Mesendoderm (in vitro differentiated cells): Measurements from ENCODE around the gene CCT8. TPM values are rescaled to one million over a fixed set of nuclear protein-coding genes. Genes with fewer than 3 reads are reported as not detected.
A peak's percentile ranks its signal among the peaks of the same experiment; 100 is the strongest.

Source experiments
- DNase-seq: peaks from one replicate; pipeline ENCODE4 v3.0.0; 2013
- H2AK5ac ChIP-seq: 2 replicates; pipeline ENCODE4 v1.6.1; 2013; ENCODE audit warnings: low read length, inconsistent platforms
- H2BK120ac ChIP-seq: 2 replicates; pipeline ENCODE4 v1.6.1; 2013; ENCODE audit warnings: low read depth, mild to moderate bottlenecking, low read length, moderate library complexity, mixed read lengths
- H2BK15ac ChIP-seq: replicated peaks from 2 replicates; pipeline ENCODE4 v1.6.1; 2013; ENCODE audit warnings: low read depth, mild to moderate bottlenecking, moderate library complexity
- H2BK5ac ChIP-seq: 2 replicates; pipeline ENCODE4 v1.6.1; 2013; ENCODE audit warnings: low read length, inconsistent platforms
- H3K18ac ChIP-seq: 2 replicates; pipeline ENCODE4 v1.6.1; 2013; ENCODE audit warnings: mild to moderate bottlenecking, low read length, mixed read lengths
- H3K23ac ChIP-seq: one replicate; pipeline ENCODE4 v1.6.1; 2013; ENCODE audit warnings: low read length
- H3K27ac ChIP-seq: 2 replicates; pipeline ENCODE4 v1.5.1; 2013; ENCODE audit warnings: low read depth, mild to moderate bottlenecking, inconsistent platforms, low read length, moderate library complexity
- H3K27me3 ChIP-seq: 2 replicates; pipeline ENCODE4 v1.6.1; 2013; ENCODE audit warnings: low read length, control low read depth, mild to moderate bottlenecking, inconsistent platforms; ENCODE audit not compliant: insufficient read depth, poor library complexity
- H3K36me3 ChIP-seq: 2 replicates; pipeline ENCODE4 v1.6.1; 2013; ENCODE audit warnings: low read length, inconsistent platforms; ENCODE audit not compliant: control insufficient read depth, insufficient read depth
- H3K4ac ChIP-seq: one replicate; pipeline ENCODE4 v1.6.1; 2013; ENCODE audit warnings: low read depth, mild to moderate bottlenecking, low read length, moderate library complexity
- H3K4me1 ChIP-seq: 2 replicates; pipeline ENCODE4 v1.6.1; 2013; ENCODE audit warnings: low read depth, low read length, inconsistent platforms; ENCODE audit not compliant: control insufficient read depth
- H3K4me2 ChIP-seq: 2 replicates; pipeline ENCODE4 v1.6.1; 2013; ENCODE audit warnings: low read length
- H3K4me3 ChIP-seq: 2 replicates; pipeline ENCODE4 v1.5.1; 2013; ENCODE audit warnings: mild to moderate bottlenecking, low read length
- H3K56ac ChIP-seq: one replicate; pipeline ENCODE4 v1.6.1; 2013; ENCODE audit warnings: low read length
- H3K79me1 ChIP-seq: 2 replicates; pipeline ENCODE4 v1.6.1; 2013; ENCODE audit warnings: low read length, inconsistent platforms
- H3K79me2 ChIP-seq: 2 replicates; pipeline ENCODE4 v1.6.1; 2013; ENCODE audit warnings: mild to moderate bottlenecking, low read length; ENCODE audit not compliant: control insufficient read depth, insufficient read depth
- H3K9ac ChIP-seq: 2 replicates; pipeline ENCODE4 v1.6.1; 2013; ENCODE audit warnings: low read length, inconsistent platforms
- H4K5ac ChIP-seq: one replicate; pipeline ENCODE4 v1.6.1; 2013; ENCODE audit warnings: low read length
- H4K8ac ChIP-seq: one replicate; pipeline ENCODE4 v1.6.1; 2013; ENCODE audit warnings: low read depth, mild to moderate bottlenecking, control low read depth, low read length, moderate library complexity
- WGBS: extraction: QIAGEN DNeasy Blood & Tissue Kit; methylation state at CpG from one replicate; pipeline ENCODE4 v1.1.7; 2013; ENCODE audit warnings: low lambda C conversion rate, missing lambda C conversion rate; ENCODE audit not compliant: insufficient coverage; ENCODE audit errors: extremely low coverage; 5-methylcytosine and 5-hydroxymethylcytosine counted together
- polyA plus RNA-seq, 2 experiments: library from polyadenylated mRNA; stranded (reverse); fragments of 200-250 nt; gene quantifications; one replicate each; pipeline ENCODE4 v1.2.3, GENCODE V29; 2013

The CCT8 gene
- 356 TPM for polyA plus RNA-seq (2013, experiment 1 of 2)
- polyA plus RNA-seq (2013, experiment 2 of 2), result 349 TPM

- Histone ChIP-seq H3K79me2 (peaks cover 35% of the 10 kb centered on the region), H3K27me3 (no peaks in the 10 kb centered on the region), H2AK5ac (peak within 1 kb of the TSS; percentile 18), H3K4me3 (peak within 1 kb of the TSS; percentile 92), H3K23ac (no peak within 1 kb of the TSS), H3K36me3 (no peaks in the 10 kb centered on the region), H3K9ac (peak within 1 kb of the TSS; percentile 98), H2BK5ac (peak within 1 kb of the TSS; percentile 71), H4K8ac (no peak within 1 kb of the TSS), H2BK120ac (no peak within 1 kb of the TSS), H3K18ac (peak within 1 kb of the TSS; percentile 43), H2BK15ac (no peak within 1 kb of the TSS), H3K56ac (peak within 1 kb of the TSS; percentile 99), H3K27ac (peak within 1 kb of the TSS; percentile 42), H3K4ac (no peak within 1 kb of the TSS), H4K5ac (no peak within 1 kb of the TSS), H3K79me1 (no peaks in the 10 kb centered on the region), H3K4me2 (peak within 1 kb of the TSS; percentile 76), H3K4me1 (no peaks in the 10 kb centered on the region)
- DNase-seq, result peak; percentile 100
- no CpG with 5 or more reads among the region's 62 CpGs for WGBS
These were observed at the start of gene CCT8 for GRCh38 chr21:29073222-29074006. Gene CCT8, minus strand, starts transcription at chr21:29073648. Its CDS starts 58 bp downstream, at chr21:29073590.

- Histone ChIP-seq H4K8ac (no peak overlapping the region), H3K56ac (no peak overlapping the region), H3K27ac (no peak overlapping the region), H3K36me3 (no peaks in the 10 kb centered on the region), H3K9ac (no peak overlapping the region), H2BK120ac (no peak overlapping the region), H2BK15ac (no peak overlapping the region), H2BK5ac (no peak overlapping the region), H3K23ac (no peak overlapping the region), H3K79me2 (no peaks in the 10 kb centered on the region), H2AK5ac (no peak overlapping the region), H3K4me2 (no peak overlapping the region), H3K4ac (no peak overlapping the region), H3K79me1 (no peaks in the 10 kb centered on the region), H3K18ac (no peak overlapping the region), H4K5ac (no peak overlapping the region), H3K4me3 (no peak overlapping the region), H3K27me3 (no peaks in the 10 kb centered on the region), H3K4me1 (no peaks in the 10 kb centered on the region)
- DNase-seq, result no peak
- no CpG with 5 or more reads among the region's 1 CpG for WGBS
These were observed 48.3 kb upstream of the CCT8 start for GRCh38 chr21:29121759-29122158.

GRCh38 chr21:29117372-29117955 lies 44.0 kb upstream of the CCT8 start:
- Histone ChIP-seq H3K23ac (no peak overlapping the region), H3K4me1 (peaks cover 2% of the 10 kb centered on the region), H2BK5ac (no peak overlapping the region), H3K4me3 (no peak overlapping the region), H3K4me2 (no peak overlapping the region), H3K4ac (no peak overlapping the region), H3K79me2 (no peaks in the 10 kb centered on the region), H4K8ac (no peak overlapping the region), H3K36me3 (no peaks in the 10 kb centered on the region), H3K9ac (no peak overlapping the region), H2AK5ac (no peak overlapping the region), H4K5ac (no peak overlapping the region), H2BK15ac (no peak overlapping the region), H3K56ac (no peak overlapping the region), H3K79me1 (no peaks in the 10 kb centered on the region), H3K18ac (no peak overlapping the region), H3K27ac (no peak overlapping the region), H3K27me3 (no peaks in the 10 kb centered on the region), H2BK120ac (no peak overlapping the region)
- no peak for DNase-seq
- WGBS, result no CpG with 5 or more reads among the region's 3 CpGs

GRCh38 chr21:29115899-29116298 lies 42.5 kb upstream of the CCT8 start:
- H2AK5ac ChIP-seq, result no peak overlapping the region
- no peaks in the 10 kb centered on the region for H3K27me3 ChIP-seq
- no peak overlapping the region for H3K4me3 ChIP-seq
- no peak overlapping the region for H2BK5ac ChIP-seq
- H3K36me3 ChIP-seq, result no peaks in the 10 kb centered on the region
- no peaks in the 10 kb centered on the region for H3K79me1 ChIP-seq
- H3K27ac ChIP-seq, result no peak overlapping the region
- no peaks in the 10 kb centered on the region for H3K79me2 ChIP-seq
- H3K18ac ChIP-seq, result no peak overlapping the region
- no peak overlapping the region for H3K9ac ChIP-seq
- no peak overlapping the region for H3K23ac ChIP-seq
- peak overlapping the region; percentile 43 for H3K4ac ChIP-seq
- no peak overlapping the region for H2BK120ac ChIP-seq
- H3K56ac ChIP-seq, result no peak overlapping the region
- peaks cover 2% of the 10 kb centered on the region for H3K4me1 ChIP-seq
- no CpG with 5 or more reads among the region's 8 CpGs for WGBS
- H3K4me2 ChIP-seq, result no peak overlapping the region
- H4K8ac ChIP-seq, result no peak overlapping the region
- no peak overlapping the region for H2BK15ac ChIP-seq
- DNase-seq, result no peak
- no peak overlapping the region for H4K5ac ChIP-seq

- H3K4me2 ChIP-seq, result no peak overlapping the region
- peak overlapping the region; percentile 29 for H2BK120ac ChIP-seq
- peaks cover 2% of the 10 kb centered on the region for H3K4me1 ChIP-seq
- H3K4ac ChIP-seq, result no peak overlapping the region
- H3K18ac ChIP-seq, result no peak overlapping the region
- no peaks in the 10 kb centered on the region for H3K79me1 ChIP-seq
- DNase-seq, result peak; percentile 75
- no peak overlapping the region for H3K4me3 ChIP-seq
- H3K56ac ChIP-seq, result no peak overlapping the region
- H2BK15ac ChIP-seq, result no peak overlapping the region
- no CpG with 5 or more reads among the region's 5 CpGs for WGBS
- H3K27ac ChIP-seq, result no peak overlapping the region
- H2AK5ac ChIP-seq, result no peak overlapping the region
- no peak overlapping the region for H3K9ac ChIP-seq
- H4K8ac ChIP-seq, result no peak overlapping the region
- no peaks in the 10 kb centered on the region for H3K79me2 ChIP-seq
- H3K36me3 ChIP-seq, result no peaks in the 10 kb centered on the region
- H3K23ac ChIP-seq, result no peak overlapping the region
- H2BK5ac ChIP-seq, result no peak overlapping the region
- H3K27me3 ChIP-seq, result no peaks in the 10 kb centered on the region
- H4K5ac ChIP-seq, result no peak overlapping the region
These were observed 41.5 kb upstream of the CCT8 start for GRCh38 chr21:29114765-29115500.
